Measurements from ENCODE around the gene S100A5.

The S100A5 gene

GRCh38 chr1:153533689-153534201 is 7.0 kb downstream of the S100A5 start:
- in situ Hi-C loops (cut with MboI; ENCODE audit: low pct_unique_long_range_greater_than_20kb, low sequenced_read_pairs, unreplicated experiment) = no loop called here
- no peak for DNase-seq (ENCODE audit: low spot score)
- TF ChIP-seq CTCF (IDR thresholded peaks at IDR 0.05; ENCODE audit: extremely low read depth, insufficient read depth, missing control alignments) = no peak

- in situ Hi-C loops (cut with MboI; ENCODE audit: low pct_unique_long_range_greater_than_20kb, low sequenced_read_pairs, unreplicated experiment) = no loop called here
These were observed 7.8 kb downstream of the S100A5 start for GRCh38 chr1:153532769-153533599.

GRCh38 chr1:153532181-153532580 is 8.6 kb downstream of the S100A5 start:
- no peak for DNase-seq (ENCODE audit: low spot score)
- in situ Hi-C loops (cut with MboI; ENCODE audit: low pct_unique_long_range_greater_than_20kb, low sequenced_read_pairs, unreplicated experiment) = no loop called here
- no peak for TF ChIP-seq CTCF (IDR thresholded peaks at IDR 0.05; ENCODE audit: extremely low read depth, insufficient read depth, missing control alignments)

More at GRCh38 chr1:153532769-153533599, 7.8 kb downstream of the S100A5 start:
- DNase-seq (ENCODE audit: low spot score) = peak; percentile 83
- peak; percentile 94 for TF ChIP-seq CTCF (IDR thresholded peaks at IDR 0.05; ENCODE audit: extremely low read depth, insufficient read depth, missing control alignments)

DNA sequence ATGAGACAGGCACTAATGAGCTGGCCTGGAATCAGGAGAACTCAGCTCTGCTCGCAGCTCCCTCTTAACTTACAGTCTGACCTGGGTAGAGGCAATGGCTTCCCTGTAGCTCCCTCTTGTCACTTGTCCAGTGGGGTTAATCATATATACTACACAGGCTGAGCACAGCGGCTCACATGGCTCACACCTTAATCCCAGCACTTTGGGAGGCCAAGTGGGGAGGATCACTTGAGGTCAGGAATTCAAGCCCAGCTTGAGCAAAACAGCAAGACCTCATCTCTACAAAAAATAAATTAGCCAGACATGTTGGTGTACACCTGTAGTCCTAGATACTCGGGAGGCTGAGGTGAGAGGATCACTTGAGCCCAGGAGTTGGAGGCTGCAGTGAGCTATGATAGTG is 9.1 kb downstream of the S100A5 start:
- TF ChIP-seq CTCF (IDR thresholded peaks at IDR 0.05; ENCODE audit: extremely low read depth, insufficient read depth, missing control alignments) = no peak
- in situ Hi-C loops (cut with MboI; ENCODE audit: low pct_unique_long_range_greater_than_20kb, low sequenced_read_pairs, unreplicated experiment) = no loop called here
- no peak for DNase-seq (ENCODE audit: low spot score)

DNA sequence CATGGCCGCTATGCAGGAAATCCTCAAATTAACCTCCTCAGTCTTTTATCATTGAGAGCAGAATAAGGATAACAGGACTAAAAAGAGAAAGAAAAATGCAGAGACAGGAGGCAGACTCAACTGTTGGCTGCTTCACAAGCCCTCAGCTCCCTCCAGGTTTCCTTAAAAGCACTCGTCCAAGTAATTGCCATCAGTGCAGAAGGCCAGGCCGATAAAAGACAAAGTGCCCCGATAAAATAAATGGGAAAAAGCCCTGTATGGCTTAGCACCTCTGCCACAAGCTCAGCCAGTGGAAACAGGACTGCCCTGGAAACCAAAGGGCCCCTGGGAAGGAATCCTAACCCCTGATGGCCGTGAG is 13.1 kb downstream of the S100A5 start:
- TF ChIP-seq CTCF (IDR thresholded peaks at IDR 0.05; ENCODE audit: extremely low read depth, insufficient read depth, missing control alignments) = no peak
- no peak for DNase-seq (ENCODE audit: low spot score)
- in situ Hi-C loops (cut with MboI; ENCODE audit: low pct_unique_long_range_greater_than_20kb, low sequenced_read_pairs, unreplicated experiment) = no loop called here

GRCh38 chr1:153527023-153527682 is 13.6 kb downstream of the S100A5 start:
- no peak for DNase-seq (ENCODE audit: low spot score)
- no peak for TF ChIP-seq CTCF (IDR thresholded peaks at IDR 0.05; ENCODE audit: extremely low read depth, insufficient read depth, missing control alignments)
- in situ Hi-C loops (cut with MboI; ENCODE audit: low pct_unique_long_range_greater_than_20kb, low sequenced_read_pairs, unreplicated experiment) = no loop called here
